Body of pancreas (tissue), 4 donors: ENCODE data around the gene FAM185A. TPM values are rescaled to one million over a fixed set of nuclear protein-coding genes. Genes with fewer than 3 reads are reported as not detected.
"Not testable (repeated sequence)": the region's sequence is repeated elsewhere in the genome, so short reads cannot be mapped to it uniquely, and the experiment has no call there.

Source experiments
- ATAC-seq: fragments of 150-250 bp; one replicate; pipeline ENCODE4 v1.9.1; 2016
- DNase-seq, 4 donors: peaks; one replicate each; pipeline ENCODE4 v3.0.0-alpha.2; 2019
- H3K27ac ChIP-seq, 4 donors: fragments of 200-600 bp; sonication (generic); 1 replicate in 3 of 4; 2 replicates in 1 of 4; pipeline versions ENCODE4 v1.5.1 to v1.6.1; 2016 to 2019; ENCODE audit warnings: mild to moderate bottlenecking in 1 of 4, mixed read lengths in 1 of 4, moderate library complexity in 1 of 4
- H3K27me3 ChIP-seq, 2 donors: fragments of 200-600 bp; sonication (generic); one replicate each; pipeline ENCODE4 v1.6.0; 2016; ENCODE audit warnings: mild to moderate bottlenecking in 1 of 2
- H3K36me3 ChIP-seq, 2 donors: fragments of 200-600 bp; sonication (generic); replicated peaks in 1 of 2; 2 replicates each; pipeline ENCODE4 v1.5.1; 2016; ENCODE audit warnings: low read depth in 2 of 2; ENCODE audit not compliant: insufficient read depth in 1 of 2
- H3K4me1 ChIP-seq: fragments of 200-600 bp; sonication (generic); one replicate; pipeline ENCODE4 v1.6.0; 2016
- H3K4me3 ChIP-seq, 2 donors: fragments of 200-600 bp; sonication (generic); 1 replicate in 1 of 2; 2 replicates in 1 of 2; pipeline ENCODE4 v1.5.1; 2016 to 2019
- H3K9me3 ChIP-seq, 3 donors: fragments of 200-600 bp; sonication (generic); 1 replicate in 2 of 3; 2 replicates in 1 of 3; pipeline ENCODE4 v1.5.1; 2016
- POLR2A ChIP-seq, 3 donors: fragments of 450-650 bp; IDR thresholded peaks; one replicate each; pipeline ENCODE4 v1.6.1; 2016; ENCODE audit warnings: antibody characterized with exemption in 3 of 3, mild to moderate bottlenecking in 2 of 3
- WGBS, 2 donors: methylation state at CpG; one replicate each; pipeline ENCODE4 v1.1.5; 2017; 5-methylcytosine and 5-hydroxymethylcytosine counted together
- intact Hi-C: fragments of 100-400 bp; cut with DNase I; formaldehyde crosslinking; loops from one replicate; pipeline ENCODE4 v1.15.1; 2023
- total RNA-seq, 2 donors: library from RNA; depleted of rRNA; stranded (reverse); fragments of >200 nt; gene quantifications; one replicate each; pipeline ENCODE4 v1.1.0, GENCODE V29; 2016
- TF ChIP-seq, protein P1 (sequence below), 7 experiments: fragments of 450-650 bp in 4 of 7; fragments of 200-600 bp in 3 of 7; sonication (generic) in 3 of 7; IDR thresholded peaks; one replicate each; pipeline ENCODE4 v1.5.1; 2016 to 2019; ENCODE audit warnings: antibody characterized with exemption in 7 of 7

FAM185A gene
- total RNA-seq, 2 donors from 2014 or later: 19.7 to 21.4 TPM

DNA sequence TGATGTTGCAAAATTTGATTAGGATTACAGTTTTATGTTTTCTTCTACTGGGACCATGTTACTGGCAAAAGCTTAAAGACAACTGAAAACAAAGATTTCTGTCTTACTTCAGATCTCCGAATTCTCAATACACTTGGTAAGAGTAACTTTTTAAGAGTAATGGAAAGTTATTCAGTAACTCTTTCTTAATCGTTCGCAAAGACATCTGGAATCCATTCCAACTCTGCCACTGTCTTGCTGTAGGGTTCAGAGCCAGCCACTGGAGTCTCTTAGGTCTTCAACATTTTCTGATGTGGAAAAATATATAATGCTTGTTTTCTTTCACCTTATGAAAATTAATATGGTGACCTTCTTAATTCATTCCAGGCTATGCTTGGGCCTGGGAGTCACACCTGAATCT, 29.9 kb downstream of the FAM185A start:
- ATAC-seq, H3K36me3 ChIP-seq, DNase-seq, H3K9me3 ChIP-seq, intact Hi-C loops, H3K27ac ChIP-seq, H3K4me3 ChIP-seq, H3K27me3 ChIP-seq, H3K4me1 ChIP-seq: not testable (repeated sequence)
- WGBS, 2 donors: 37 to 66% methylated on average over 3 of the region's 3 CpGs

DNA sequence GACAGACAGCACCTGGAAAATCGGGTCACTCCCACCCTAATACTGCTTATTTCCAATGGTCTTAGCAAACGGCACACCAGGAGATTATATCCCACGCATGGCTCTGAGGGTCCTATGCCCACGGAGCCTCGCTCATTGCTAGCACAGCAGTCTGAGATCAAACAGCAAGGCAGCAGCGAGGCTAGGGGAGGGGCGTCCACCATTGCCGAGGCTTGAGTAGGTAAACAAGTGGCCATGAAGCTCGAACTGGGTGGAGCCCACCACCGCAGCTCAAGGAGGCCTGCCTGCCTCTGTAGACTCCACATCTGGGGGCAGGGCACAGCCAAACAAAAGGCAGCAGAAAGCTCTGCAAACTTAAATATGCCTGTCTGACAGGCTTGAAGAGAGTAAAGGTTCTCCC, 32.1 kb downstream of the FAM185A start:
- H3K9me3 ChIP-seq, H3K4me3 ChIP-seq, ATAC-seq, H3K27me3 ChIP-seq, H3K4me1 ChIP-seq, DNase-seq, H3K36me3 ChIP-seq, H3K27ac ChIP-seq, intact Hi-C loops: not testable (repeated sequence)
- WGBS, 2 donors: 96 to 98% methylated on average over 9 to 10 of the region's 10 CpGs

DNA sequence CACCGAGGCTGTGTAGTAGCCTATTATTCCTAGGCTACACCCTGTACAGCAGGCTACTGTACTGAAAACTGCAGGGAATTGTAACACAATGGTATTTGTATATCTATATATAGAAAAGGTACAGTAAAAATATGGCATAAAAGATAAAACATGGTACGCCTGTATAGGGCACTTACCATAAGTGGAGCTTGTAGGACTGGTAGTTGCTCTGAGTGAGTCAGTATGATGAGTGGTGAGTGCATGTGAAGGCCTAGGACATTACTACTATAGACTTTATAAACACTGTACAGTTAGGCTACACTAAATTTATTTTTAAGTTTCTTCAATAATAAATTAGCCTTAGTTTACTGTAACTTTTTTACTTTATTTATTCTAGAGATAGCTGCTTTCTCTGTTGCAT, 40.0 kb downstream of the FAM185A start:
- H3K27me3 ChIP-seq, H3K36me3 ChIP-seq, H3K4me1 ChIP-seq, ATAC-seq, H3K4me3 ChIP-seq, DNase-seq, H3K27ac ChIP-seq, H3K9me3 ChIP-seq, intact Hi-C loops: not testable (repeated sequence)
- 93 to 98% methylated on average over 2 of the region's 2 CpGs for WGBS, 2 donors

DNA sequence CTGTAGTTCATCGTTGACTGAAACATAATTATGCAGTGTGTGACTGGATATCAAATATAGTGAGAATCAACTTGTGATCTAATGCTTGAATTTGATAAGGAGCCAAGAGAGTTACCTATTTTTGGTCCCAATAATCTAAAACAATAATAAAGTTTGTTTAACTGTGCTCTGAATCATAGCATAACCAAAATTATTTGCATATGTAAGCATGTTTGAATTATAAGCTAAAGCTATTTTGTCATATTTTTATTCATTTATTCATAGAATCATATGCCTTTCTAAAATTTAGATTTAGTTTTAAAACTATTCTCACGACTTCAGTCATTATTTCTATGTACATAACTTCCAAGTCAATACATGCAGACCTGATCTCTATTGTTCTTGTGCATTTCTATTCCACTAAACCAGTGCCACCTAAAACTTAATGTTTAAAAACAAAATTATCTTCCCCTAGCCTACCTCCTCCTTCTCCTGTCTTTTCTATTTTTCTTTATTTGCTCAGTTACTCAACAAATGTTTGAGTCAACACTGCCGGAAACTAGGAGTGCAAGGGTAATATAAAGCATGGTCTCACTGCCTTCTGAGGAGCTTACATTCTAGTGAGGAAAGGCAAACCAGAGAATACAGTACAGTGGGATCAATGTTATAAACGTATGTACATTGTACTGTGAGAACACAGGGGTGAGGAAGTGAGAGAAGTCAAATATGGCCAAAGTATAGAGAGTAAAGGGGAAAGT, 41.7 kb downstream of the FAM185A start:
- H3K4me3 ChIP-seq, intact Hi-C loops, H3K27ac ChIP-seq, H3K36me3 ChIP-seq, ATAC-seq, H3K9me3 ChIP-seq, H3K4me1 ChIP-seq, H3K27me3 ChIP-seq, DNase-seq: not testable (repeated sequence)
- 73 to 77% methylated on average over 4 of the region's 4 CpGs for WGBS, 2 donors

DNA sequence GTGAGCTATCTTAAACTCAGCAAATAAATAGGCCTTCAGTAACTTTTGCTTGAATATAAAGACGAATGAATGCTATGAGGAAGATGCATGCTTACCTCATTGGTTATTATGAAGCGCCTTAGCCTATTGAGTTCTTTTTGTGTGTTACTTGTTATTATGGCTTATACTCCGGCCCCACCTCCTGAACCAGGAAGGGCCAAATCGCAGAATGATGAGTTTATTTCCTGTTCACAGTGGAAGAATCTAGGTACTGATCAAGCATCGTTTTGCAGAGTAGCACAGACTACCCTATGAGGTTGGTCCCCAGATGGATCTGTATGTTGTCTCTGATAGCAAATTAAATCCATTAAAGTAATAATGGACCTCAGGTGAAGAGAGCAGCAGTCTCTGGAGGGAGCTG, 42.6 kb downstream of the FAM185A start:
- H3K4me1 ChIP-seq, H3K27me3 ChIP-seq, H3K27ac ChIP-seq, DNase-seq, H3K4me3 ChIP-seq, intact Hi-C loops, ATAC-seq, H3K36me3 ChIP-seq, H3K9me3 ChIP-seq: not testable (repeated sequence)
- 92 to 97% methylated on average over 5 of the region's 5 CpGs for WGBS, 2 donors

DNA sequence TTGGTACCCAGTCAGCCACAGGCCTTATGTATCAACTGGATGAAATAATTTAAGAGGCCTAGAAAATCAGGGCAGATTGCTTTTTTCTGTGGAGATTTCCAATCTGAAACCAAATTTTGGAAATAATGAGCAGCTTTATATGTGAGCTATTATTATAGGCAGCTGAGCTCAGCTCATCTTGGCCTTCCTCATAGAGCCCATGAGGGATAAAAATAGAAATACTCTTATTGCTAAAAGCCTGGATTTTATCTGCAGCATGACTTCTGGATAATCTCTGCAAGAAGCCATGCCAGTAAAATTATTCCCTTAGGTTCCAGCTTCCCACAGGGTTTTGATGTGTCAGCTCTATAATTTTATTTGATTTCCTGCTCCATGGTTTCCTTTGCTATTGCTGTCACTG, 43.0 kb downstream of the FAM185A start:
- DNase-seq, intact Hi-C loops, ATAC-seq, H3K4me1 ChIP-seq, H3K27me3 ChIP-seq, H3K27ac ChIP-seq, H3K9me3 ChIP-seq, H3K4me3 ChIP-seq, H3K36me3 ChIP-seq: not testable (repeated sequence)

DNA sequence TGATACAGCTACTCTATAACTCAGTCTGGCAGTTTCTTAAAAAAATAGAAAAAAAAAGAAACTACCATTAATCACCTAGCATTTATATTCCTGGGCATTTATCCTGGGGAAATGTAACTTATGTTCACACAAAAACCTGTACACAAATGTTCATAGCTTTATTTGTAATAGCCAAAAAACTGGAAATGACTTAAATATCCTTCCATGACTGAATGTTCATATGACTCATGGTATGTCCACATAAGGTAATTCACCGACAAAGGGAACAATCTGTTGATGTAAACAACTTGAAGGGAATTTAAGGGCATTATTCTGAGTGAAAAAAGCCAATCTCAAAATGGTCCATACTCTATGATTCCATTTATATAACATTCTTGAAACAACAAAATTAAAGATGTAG, 45.8 kb downstream of the FAM185A start:
- H3K9me3 ChIP-seq, H3K27me3 ChIP-seq, H3K4me1 ChIP-seq, H3K27ac ChIP-seq, ATAC-seq, DNase-seq, intact Hi-C loops, H3K4me3 ChIP-seq, H3K36me3 ChIP-seq: not testable (repeated sequence)
- WGBS, 2 donors: 92% methylated on average over 1 of the region's 1 CpG

DNA sequence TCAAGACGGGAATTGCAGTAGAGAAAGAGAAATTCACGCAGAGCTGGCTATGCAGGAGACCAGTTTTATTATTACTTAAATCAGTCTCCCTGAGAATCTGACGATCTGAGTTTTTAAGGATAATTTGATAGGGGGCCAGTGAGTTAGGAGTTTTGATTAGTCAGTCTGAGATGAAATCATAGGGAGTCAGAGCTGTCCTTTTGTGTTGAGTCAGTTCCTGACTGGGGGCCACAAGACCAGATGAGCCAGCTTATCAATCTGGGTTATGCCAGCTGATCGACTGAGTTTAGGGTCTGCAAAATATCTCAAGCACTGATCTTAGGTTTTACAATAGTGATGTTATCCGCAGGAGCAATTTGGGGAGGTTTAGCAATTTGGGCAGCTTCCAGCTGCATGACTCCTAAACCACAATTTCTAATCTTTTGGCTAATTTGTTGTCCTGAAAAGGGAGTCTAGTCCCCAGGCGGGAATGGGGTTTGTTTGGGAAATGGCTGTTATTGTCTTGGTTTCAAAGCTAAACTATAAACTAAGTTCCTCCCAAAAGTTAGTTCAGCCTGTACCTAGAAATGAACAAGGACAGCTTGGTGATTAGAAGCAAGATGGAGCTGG, 47.3 kb downstream of the FAM185A start:
- WGBS, 2 donors: 100% methylated on average over 2 of the region's 6 CpGs; no CpG with 5 or more reads in 1 of the 2 donors
- H3K27ac ChIP-seq, DNase-seq, H3K4me3 ChIP-seq, H3K36me3 ChIP-seq, H3K9me3 ChIP-seq, intact Hi-C loops, H3K27me3 ChIP-seq, ATAC-seq, H3K4me1 ChIP-seq: not testable (repeated sequence)

DNA sequence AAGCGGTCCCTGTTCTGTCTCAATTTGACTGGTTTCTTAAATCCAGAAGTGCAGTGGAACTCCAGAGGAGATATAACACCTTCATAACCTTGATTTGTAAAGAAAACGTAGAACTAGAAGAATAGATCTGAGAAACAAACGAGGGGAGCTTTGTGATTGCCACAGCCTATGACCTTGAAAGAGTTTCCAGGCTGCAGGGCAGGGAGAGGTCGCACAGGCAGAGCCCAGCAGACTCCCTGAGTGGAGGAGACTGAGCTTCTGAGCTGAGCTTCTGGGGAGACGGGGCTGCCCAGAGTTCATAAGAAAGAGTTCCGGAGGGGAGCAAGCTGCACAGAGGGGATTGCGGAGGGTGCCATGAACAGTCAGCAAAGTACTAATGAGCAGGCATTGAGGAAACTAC, 57.8 kb downstream of the FAM185A start:
- WGBS, 2 donors: 68 to 71% methylated on average over 7 of the region's 7 CpGs
- DNase-seq (no peak), ATAC-seq (no peak)
- no peak overlapping the region for H3K4me3 ChIP-seq
- H3K36me3 ChIP-seq: no peaks in the 10 kb centered on the region
- H3K27ac ChIP-seq: no peak overlapping the region
- intact Hi-C loops: no loop called here
- H3K27me3 ChIP-seq: no peaks in the 10 kb centered on the region
- no peaks in the 10 kb centered on the region for H3K9me3 ChIP-seq
- TF ChIP-seq, protein P1, sequence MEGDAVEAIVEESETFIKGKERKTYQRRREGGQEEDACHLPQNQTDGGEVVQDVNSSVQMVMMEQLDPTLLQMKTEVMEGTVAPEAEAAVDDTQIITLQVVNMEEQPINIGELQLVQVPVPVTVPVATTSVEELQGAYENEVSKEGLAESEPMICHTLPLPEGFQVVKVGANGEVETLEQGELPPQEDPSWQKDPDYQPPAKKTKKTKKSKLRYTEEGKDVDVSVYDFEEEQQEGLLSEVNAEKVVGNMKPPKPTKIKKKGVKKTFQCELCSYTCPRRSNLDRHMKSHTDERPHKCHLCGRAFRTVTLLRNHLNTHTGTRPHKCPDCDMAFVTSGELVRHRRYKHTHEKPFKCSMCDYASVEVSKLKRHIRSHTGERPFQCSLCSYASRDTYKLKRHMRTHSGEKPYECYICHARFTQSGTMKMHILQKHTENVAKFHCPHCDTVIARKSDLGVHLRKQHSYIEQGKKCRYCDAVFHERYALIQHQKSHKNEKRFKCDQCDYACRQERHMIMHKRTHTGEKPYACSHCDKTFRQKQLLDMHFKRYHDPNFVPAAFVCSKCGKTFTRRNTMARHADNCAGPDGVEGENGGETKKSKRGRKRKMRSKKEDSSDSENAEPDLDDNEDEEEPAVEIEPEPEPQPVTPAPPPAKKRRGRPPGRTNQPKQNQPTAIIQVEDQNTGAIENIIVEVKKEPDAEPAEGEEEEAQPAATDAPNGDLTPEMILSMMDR (IDR thresholded peaks at IDR 0.05): no peak
- TF ChIP-seq POLR2A (IDR thresholded peaks at IDR 0.05): no peak
- H3K4me1 ChIP-seq: peaks cover 9% of the 10 kb centered on the region
